ENCODE data around the gene TRIM15. TPM values are rescaled to one million over a fixed set of nuclear protein-coding genes. Genes with fewer than 3 reads are reported as not detected.

TRIM15 gene
- total RNA-seq, 1 donor from 2014 or later = not detected

DNA sequence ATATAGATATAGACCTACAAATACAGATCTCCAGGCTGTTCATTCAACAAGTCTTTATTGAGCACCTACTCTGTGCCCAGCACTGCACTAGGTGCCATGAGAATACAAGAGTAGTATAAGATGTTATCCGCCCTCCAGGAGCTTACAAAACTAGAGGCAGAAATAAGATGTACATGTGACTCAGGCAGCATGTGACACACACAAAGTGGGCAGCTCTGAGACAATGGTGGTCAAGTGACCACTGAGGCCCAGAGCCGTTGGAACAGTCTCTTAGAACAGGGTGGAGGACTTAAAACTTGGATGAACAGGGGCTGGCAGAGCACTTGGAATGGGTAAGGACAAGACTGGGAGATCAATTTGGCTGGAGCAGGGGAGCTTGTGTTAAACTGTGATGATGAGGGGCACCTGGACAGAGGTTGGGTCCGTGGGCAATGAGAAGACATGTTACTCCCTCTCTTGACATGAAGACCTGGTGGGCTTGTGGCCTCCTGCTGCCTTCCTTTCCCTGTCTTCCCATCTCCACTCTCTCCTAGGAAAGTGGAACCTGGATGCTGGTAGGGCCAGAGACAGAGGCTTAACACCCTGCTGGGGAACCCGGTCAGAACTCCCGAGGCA lies 21.2 kb downstream of the TRIM15 start:
- TF ChIP-seq, protein P1, sequence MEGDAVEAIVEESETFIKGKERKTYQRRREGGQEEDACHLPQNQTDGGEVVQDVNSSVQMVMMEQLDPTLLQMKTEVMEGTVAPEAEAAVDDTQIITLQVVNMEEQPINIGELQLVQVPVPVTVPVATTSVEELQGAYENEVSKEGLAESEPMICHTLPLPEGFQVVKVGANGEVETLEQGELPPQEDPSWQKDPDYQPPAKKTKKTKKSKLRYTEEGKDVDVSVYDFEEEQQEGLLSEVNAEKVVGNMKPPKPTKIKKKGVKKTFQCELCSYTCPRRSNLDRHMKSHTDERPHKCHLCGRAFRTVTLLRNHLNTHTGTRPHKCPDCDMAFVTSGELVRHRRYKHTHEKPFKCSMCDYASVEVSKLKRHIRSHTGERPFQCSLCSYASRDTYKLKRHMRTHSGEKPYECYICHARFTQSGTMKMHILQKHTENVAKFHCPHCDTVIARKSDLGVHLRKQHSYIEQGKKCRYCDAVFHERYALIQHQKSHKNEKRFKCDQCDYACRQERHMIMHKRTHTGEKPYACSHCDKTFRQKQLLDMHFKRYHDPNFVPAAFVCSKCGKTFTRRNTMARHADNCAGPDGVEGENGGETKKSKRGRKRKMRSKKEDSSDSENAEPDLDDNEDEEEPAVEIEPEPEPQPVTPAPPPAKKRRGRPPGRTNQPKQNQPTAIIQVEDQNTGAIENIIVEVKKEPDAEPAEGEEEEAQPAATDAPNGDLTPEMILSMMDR (IDR thresholded peaks at IDR 0.05; ENCODE audit: insufficient read depth, low read length, severe bottlenecking) = no peak
- no peaks in the 10 kb centered on the region for H3K27me3 ChIP-seq (ENCODE audit: control insufficient read depth, insufficient read depth, low read length)

DNA sequence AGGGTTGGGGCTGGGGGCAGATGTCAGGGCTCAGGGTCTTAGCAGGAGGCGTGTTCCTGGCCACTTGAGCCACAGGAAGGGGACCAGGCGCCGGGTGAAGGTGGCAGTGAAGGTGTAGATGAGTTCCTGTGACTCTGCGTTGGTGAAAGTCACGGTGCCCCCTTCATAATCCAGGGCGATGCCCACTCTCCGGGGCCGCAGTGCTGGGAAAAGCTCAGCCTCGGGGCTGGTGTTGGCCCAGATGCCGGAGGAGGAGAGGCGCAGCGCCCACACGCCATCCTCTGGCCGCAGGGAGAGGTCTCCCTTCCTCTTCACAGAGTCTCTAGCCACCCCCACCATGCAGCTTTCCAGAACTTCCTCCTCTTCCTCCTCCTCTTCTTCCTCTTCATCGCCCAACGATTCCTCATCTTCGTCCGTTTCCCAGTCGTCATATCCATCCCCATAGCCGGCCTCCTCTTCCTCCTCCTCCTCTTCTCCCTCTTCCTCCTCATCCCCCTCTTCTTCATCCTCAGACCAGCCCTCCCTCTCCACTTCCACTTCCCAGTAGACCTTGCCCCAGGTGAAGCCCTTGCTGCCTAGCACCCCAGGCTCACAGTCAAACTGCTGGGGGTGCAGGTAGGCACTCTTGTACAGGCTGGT lies 22.6 kb downstream of the TRIM15 start:
- FAIRE-seq (no peak), DNase-seq (ENCODE audit: low read depth) (no peak)
- Histone ChIP-seq H3K4me3 (ENCODE audit: low read depth, low read length) (no peak overlapping the region), H3K36me3 (ENCODE audit: control insufficient read depth, insufficient read depth, low read length) (peaks cover 29% of the 10 kb centered on the region), H3K27me3 (ENCODE audit: control insufficient read depth, insufficient read depth, low read length) (no peaks in the 10 kb centered on the region)
- TF ChIP-seq, protein P1 (IDR thresholded peaks at IDR 0.05; ENCODE audit: insufficient read depth, low read length, severe bottlenecking) = no peak

More for the DNA sequence above, 21.2 kb downstream of the TRIM15 start:
- Histone ChIP-seq H3K4me3 (ENCODE audit: low read depth, low read length) (no peak overlapping the region), H3K36me3 (ENCODE audit: control insufficient read depth, insufficient read depth, low read length) (peaks cover 18% of the 10 kb centered on the region)
- DNase-seq (ENCODE audit: low read depth) (no peak), FAIRE-seq (no peak)

DNA sequence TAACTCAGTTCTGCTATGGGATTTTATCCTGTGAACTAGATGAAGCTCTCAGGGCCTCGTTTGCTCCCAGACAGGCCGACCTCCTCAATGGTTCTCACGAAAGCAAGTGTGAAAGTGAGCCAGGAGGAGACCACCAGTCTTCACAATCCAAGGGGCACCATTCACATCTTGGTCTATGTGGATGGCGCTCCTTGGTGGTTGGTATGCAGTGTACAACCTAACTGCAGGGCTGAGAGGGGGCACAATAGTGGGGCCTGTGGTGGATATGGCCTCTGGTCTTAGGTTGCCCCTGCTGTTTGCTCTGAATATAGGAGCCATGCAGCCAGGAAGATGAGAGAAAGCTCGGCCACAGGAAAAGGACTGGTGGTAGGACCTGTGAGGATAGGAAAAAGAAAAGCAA lies 25.2 kb downstream of the TRIM15 start:
- Histone ChIP-seq H3K36me3 (ENCODE audit: control insufficient read depth, insufficient read depth, low read length) (peaks cover 36% of the 10 kb centered on the region), H3K27me3 (ENCODE audit: control insufficient read depth, insufficient read depth, low read length) (no peaks in the 10 kb centered on the region), H3K4me3 (ENCODE audit: low read depth, low read length) (no peak overlapping the region)
- no peak for DNase-seq (ENCODE audit: low read depth)
- TF ChIP-seq, protein P1 (IDR thresholded peaks at IDR 0.05; ENCODE audit: insufficient read depth, low read length, severe bottlenecking) = no peak
- no peak for FAIRE-seq

DNA sequence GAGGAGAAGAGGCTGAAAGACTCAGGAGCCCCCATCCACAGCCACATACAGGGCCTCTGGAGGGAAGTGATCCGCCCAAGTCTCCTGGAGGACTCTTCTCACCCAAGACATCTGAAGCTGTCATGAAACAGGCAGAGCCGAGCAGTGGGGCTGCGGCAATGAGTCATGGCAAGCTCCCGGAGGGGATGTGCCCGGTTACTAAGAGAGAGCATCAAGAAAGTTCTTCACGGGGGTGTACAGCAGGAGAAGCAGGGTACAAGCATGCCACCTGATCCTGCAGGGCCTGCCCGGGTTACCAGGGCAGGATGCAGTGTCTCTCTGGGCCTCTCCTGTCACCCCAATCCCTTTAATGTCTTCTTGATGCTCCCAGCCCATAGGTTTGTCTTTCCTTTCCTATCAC lies 28.7 kb downstream of the TRIM15 start:
- H3K36me3 ChIP-seq (ENCODE audit: control insufficient read depth, insufficient read depth, low read length) = peaks cover 41% of the 10 kb centered on the region
- TF ChIP-seq, protein P1 (IDR thresholded peaks at IDR 0.05; ENCODE audit: insufficient read depth, low read length, severe bottlenecking) = no peak
- H3K4me3 ChIP-seq (ENCODE audit: low read depth, low read length) = no peak overlapping the region
- peak; percentile 32 for FAIRE-seq
- H3K27me3 ChIP-seq (ENCODE audit: control insufficient read depth, insufficient read depth, low read length) = no peaks in the 10 kb centered on the region
- no peak for DNase-seq (ENCODE audit: low read depth)

DNA sequence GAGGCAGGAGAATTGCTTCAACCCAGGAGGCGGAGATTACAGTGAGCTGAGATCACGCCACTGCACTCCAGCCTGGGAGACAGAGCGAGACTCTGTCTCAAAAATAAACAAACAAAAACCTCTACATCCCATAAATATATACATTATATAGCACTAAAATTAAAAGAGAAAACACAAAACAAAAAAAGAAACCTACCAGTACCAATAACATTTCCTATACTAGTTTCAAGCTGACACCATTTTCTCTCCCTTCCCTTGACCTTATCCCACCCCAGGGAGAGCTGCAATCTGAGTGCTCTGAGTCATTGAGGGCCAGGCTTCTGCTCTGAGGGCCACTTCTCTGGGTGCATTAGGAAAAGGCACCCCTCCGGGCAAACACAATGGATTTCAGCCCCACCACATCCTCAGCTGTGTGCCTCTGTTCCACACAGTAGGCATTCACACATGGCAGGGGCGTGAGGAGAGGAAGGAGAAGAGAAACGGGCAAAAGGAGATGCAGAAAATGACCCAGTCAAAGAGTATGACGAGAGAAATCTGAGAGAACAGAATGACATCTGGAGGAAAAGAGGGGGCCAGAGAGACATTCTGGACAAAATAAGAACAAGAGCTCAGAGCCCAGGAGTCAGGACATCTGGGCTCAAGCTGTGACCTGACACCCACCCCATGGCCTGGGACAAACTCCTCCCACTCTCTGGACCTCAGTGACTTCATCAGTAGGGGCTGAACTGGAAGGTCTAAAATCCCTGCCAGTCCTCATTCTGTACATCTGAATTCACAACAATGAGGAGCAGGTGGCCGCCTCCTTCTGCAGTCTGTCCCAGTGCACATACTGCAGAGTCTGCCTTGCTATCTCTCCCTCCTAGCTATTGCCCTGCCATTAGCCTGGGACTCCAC lies 31.7 kb downstream of the TRIM15 start:
- no peak for FAIRE-seq
- TF ChIP-seq, protein P1 (IDR thresholded peaks at IDR 0.05; ENCODE audit: insufficient read depth, low read length, severe bottlenecking) = no peak
- no peak overlapping the region for H3K4me3 ChIP-seq (ENCODE audit: low read depth, low read length)
- H3K36me3 ChIP-seq (ENCODE audit: control insufficient read depth, insufficient read depth, low read length) = peaks cover 45% of the 10 kb centered on the region
- H3K27me3 ChIP-seq (ENCODE audit: control insufficient read depth, insufficient read depth, low read length) = no peaks in the 10 kb centered on the region
- no peak for DNase-seq (ENCODE audit: low read depth)
